Measurements from ENCODE around the gene SPATC1L. TPM values are rescaled to one million over a fixed set of nuclear protein-coding genes. Genes with fewer than 3 reads are reported as not detected.

SPATC1L gene
- total RNA-seq, 1 donor from 2014 or later: 8.6 TPM

- no peaks in the 10 kb centered on the region for H3K36me3 ChIP-seq
- no peak overlapping the region for H3K4me3 ChIP-seq
- DNase-seq (no peak), ATAC-seq (no peak)
- no peaks in the 10 kb centered on the region for H3K9me3 ChIP-seq
- TF ChIP-seq, protein P1, sequence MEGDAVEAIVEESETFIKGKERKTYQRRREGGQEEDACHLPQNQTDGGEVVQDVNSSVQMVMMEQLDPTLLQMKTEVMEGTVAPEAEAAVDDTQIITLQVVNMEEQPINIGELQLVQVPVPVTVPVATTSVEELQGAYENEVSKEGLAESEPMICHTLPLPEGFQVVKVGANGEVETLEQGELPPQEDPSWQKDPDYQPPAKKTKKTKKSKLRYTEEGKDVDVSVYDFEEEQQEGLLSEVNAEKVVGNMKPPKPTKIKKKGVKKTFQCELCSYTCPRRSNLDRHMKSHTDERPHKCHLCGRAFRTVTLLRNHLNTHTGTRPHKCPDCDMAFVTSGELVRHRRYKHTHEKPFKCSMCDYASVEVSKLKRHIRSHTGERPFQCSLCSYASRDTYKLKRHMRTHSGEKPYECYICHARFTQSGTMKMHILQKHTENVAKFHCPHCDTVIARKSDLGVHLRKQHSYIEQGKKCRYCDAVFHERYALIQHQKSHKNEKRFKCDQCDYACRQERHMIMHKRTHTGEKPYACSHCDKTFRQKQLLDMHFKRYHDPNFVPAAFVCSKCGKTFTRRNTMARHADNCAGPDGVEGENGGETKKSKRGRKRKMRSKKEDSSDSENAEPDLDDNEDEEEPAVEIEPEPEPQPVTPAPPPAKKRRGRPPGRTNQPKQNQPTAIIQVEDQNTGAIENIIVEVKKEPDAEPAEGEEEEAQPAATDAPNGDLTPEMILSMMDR (IDR thresholded peaks at IDR 0.05): no peak
- H3K27me3 ChIP-seq (ENCODE audit: low read depth): no peaks in the 10 kb centered on the region
- intact Hi-C loops (cut with DNase I): no loop called here
- H3K4me1 ChIP-seq: no peaks in the 10 kb centered on the region
- no peak overlapping the region for H3K27ac ChIP-seq
Observed at GRCh38 chr21:46160657-46160906, 23.7 kb downstream of the SPATC1L start.

GRCh38 chr21:46159841-46160656 is 24.2 kb downstream of the SPATC1L start:
- Histone ChIP-seq H3K36me3 (no peaks in the 10 kb centered on the region), H3K27ac (no peak overlapping the region), H3K27me3 (ENCODE audit: low read depth) (no peaks in the 10 kb centered on the region), H3K4me3 (no peak overlapping the region), H3K4me1 (no peaks in the 10 kb centered on the region), H3K9me3 (no peaks in the 10 kb centered on the region)
- intact Hi-C loops (cut with DNase I): no loop called here
- no peak for ATAC-seq
- TF ChIP-seq, protein P1 (IDR thresholded peaks at IDR 0.05): no peak
- DNase-seq: peak; percentile 42

DNA sequence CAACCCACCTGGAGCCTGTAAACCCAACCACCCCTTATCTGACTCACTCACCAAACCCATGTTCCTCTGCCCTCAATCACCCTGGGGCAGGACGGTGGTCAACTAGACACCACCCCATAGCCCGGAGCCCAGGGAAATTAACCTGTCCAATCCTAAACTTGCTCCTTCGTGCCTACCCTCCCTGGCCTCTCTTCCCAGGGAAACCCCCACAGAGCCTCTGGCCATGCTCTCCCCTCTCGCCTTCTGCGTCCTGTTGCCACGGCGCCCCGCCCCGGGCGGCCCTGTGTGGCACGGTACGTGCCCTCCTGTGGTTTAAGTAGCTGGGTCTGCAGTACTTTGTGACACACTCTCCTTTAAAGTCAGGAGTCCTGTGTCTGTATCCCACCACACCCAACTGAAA is 24.9 kb downstream of the SPATC1L start:
- intact Hi-C loops (cut with DNase I): no loop called here
- Histone ChIP-seq H3K9me3 (no peaks in the 10 kb centered on the region), H3K4me1 (no peaks in the 10 kb centered on the region), H3K27ac (no peak overlapping the region), H3K36me3 (no peaks in the 10 kb centered on the region), H3K4me3 (no peak overlapping the region), H3K27me3 (ENCODE audit: low read depth) (no peaks in the 10 kb centered on the region)
- TF ChIP-seq, protein P1 (IDR thresholded peaks at IDR 0.05): no peak
- ATAC-seq (no peak), DNase-seq (no peak)

DNA sequence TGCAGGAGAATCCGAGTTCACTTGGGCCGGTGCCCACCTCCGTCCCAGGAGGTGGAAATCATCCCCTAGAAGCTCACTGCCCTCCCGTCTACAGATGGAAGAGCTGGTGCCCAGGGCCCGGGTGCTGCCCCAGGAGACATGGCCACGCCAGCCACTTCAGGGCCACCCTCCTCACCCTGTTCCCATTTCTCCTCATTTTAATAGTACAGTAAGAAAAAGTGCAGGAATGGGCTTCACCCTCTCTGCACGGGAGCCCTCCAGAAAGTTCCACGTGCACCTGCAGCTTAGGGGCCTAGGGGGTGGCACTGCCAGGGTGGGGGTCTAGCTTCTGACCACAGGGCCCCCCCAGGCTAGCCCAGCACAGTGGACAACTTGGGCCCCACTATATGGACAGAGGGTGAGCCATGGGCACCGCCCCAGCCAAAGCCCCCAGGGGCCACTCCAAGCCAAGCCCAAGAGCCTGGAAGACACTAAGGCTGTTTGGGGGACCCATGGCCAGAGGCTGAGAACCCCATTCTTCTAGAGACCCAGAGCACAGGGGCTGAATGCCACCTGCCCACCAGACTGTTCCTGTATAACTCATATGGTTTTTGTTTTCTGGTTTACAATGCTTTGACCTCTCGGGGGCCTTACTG is 25.5 kb downstream of the SPATC1L start:
- no peaks in the 10 kb centered on the region for H3K36me3 ChIP-seq
- no peak overlapping the region for H3K4me3 ChIP-seq
- DNase-seq (no peak), ATAC-seq (no peak)
- intact Hi-C loops (cut with DNase I): no loop called here
- TF ChIP-seq, protein P1 (IDR thresholded peaks at IDR 0.05): no peak
- no peaks in the 10 kb centered on the region for H3K4me1 ChIP-seq
- H3K27me3 ChIP-seq (ENCODE audit: low read depth): no peaks in the 10 kb centered on the region
- no peaks in the 10 kb centered on the region for H3K9me3 ChIP-seq
- no peak overlapping the region for H3K27ac ChIP-seq

GRCh38 chr21:46157987-46158451 is 26.2 kb downstream of the SPATC1L start:
- TF ChIP-seq, protein P1 (IDR thresholded peaks at IDR 0.05): no peak
- DNase-seq: no peak
- Histone ChIP-seq H3K27ac (no peak overlapping the region), H3K4me1 (peaks cover 8% of the 10 kb centered on the region), H3K4me3 (no peak overlapping the region), H3K27me3 (ENCODE audit: low read depth) (no peaks in the 10 kb centered on the region), H3K9me3 (no peaks in the 10 kb centered on the region), H3K36me3 (no peaks in the 10 kb centered on the region)
- ATAC-seq: no peak
- intact Hi-C loops (cut with DNase I): no loop called here

All from lower lobe of right lung (tissue), 2 donors.